AG08396 (cell line): ENCODE data around the gene MGAT5.
"Not testable (repeated sequence)": the region's sequence is repeated elsewhere in the genome, so short reads cannot be mapped to it uniquely, and the experiment has no call there.

ENCODE experiments used
- DNase-seq: peaks from one replicate; pipeline ENCODE4 v3.0.0; 2012; ENCODE audit warnings: low spot score, mixed read lengths

MGAT5 gene

DNA sequence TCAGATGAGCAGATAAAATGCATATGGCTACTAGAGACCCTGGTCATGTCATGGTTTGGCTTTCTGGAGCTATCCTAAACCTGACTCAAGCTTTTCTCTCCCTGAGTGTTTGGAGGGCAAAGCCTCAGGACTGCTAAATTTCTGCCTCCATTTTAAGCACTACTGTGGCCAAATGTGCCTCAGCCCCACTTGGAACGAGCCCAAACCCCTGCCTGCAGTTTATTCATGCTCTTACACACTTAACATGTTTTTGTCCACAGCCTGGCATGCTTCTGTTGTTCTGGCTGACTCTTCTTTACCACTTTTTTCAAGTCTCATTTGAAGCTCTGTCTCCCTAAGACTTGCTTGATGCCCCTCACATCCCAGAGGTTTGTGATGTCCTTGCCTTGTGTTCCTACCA is 24.7 kb downstream of the MGAT5 start:
- DNase-seq = no peak

- DNase-seq = no peak
These were observed 25.5 kb downstream of the MGAT5 start for GRCh38 chr2:134279417-134279816.

DNA sequence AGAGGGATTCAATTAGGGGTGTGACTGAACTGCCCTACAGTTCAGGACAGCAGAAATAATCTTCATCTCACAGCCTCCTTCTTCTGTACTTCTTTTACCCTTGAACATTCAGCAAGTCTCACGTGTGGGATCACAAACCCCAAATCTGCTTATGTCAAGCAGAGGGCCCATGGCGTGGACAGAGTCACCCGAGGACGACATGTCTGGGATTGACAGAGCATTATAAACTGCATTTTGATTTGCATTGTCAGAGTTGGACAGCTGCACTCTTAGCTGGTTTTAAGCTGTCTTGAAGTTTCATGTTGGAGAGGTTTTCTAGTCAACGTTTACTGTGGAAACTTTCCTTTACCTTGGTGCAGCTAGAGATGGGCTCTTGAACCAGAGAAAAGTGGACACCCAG is 26.4 kb downstream of the MGAT5 start:
- no peak for DNase-seq

- no peak for DNase-seq
These were observed 26.9 kb downstream of the MGAT5 start for GRCh38 chr2:134280726-134281125.

- DNase-seq = no peak
These were observed 28.0 kb downstream of the MGAT5 start for GRCh38 chr2:134281815-134282419.

DNA sequence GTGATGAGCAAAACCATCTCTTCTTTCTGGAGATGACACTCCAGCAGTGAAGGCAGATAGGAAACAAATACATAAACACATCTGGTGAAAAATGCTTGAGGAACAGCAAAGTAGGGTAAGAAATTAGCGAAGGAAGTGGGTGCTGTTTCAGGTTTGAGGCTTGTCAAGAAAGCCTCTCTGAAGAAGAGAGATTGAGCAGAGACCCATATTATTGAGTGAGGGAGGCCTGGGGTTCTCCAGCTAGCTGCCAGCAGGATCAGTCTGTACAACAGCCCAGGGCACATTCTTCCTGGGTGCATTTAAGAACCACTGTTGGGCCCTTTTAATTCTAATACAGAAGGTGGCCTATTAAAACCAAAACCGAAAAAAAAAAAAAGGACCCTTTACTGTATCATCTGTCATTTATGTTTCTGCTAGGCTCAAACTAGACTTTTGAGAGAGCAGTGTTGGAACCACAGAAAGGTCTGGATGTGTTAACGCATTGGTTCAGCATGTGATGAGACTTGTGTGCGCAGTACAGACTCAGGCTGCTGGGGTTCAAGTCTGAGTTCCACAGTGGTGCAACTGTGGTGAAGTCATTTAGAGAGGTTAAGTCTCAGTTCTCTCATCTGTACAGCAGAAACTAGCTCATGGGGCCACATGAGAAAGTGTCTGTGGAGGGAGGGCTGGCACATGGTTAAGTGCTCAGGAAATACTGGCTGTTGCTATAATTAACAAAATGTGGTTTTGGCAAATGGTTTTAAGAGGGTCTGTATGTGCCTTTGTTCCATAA is 28.9 kb downstream of the MGAT5 start:
- DNase-seq = no peak

GRCh38 chr2:134283661-134284060 is 29.8 kb downstream of the MGAT5 start:
- no peak for DNase-seq

GRCh38 chr2:134284119-134284670 is 30.3 kb downstream of the MGAT5 start:
- DNase-seq = peak; percentile 17

DNA sequence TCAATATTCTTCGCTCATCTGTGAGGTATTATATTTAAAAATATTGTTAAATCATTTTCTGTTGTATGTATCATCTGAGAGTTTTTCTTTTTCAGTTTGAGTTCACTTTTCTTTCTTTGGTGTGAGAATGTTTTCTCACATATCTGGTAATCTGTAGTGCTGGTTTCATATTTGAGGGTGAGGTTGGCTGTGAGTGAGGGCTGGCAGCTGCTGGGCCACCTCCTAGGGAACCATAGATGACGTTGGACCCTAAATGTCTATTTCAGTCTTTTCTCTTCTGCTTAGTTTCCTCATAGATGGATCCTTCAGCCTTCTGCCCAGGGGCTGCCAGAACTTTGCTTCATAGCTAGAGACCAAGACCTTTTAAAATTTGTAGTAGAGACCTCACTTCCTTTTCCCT is 33.5 kb downstream of the MGAT5 start:
- no peak for DNase-seq

- DNase-seq = no peak
These were observed 34.9 kb downstream of the MGAT5 start for GRCh38 chr2:134288814-134289213.

GRCh38 chr2:134289225-134289624 is 35.4 kb downstream of the MGAT5 start:
- DNase-seq = no peak

DNA sequence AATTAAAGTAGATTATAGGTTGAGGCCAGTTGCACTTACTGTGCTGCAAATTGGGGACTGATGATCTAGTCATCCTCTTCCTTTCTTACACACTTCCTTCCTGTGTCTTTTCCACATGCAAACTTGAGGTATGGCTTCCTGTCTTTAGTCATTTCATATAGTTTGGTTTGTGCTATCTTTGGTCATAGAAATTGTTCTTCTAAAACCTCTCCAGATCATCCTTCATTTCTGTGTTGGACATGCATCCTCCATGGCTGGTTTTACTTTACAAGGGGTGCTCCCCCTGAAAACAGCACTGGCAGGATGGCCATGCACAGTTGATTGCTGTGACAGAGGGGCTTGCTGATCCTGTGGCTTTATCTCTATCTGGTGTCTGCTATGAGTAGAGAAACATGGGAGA is 36.5 kb downstream of the MGAT5 start:
- DNase-seq = no peak

DNA sequence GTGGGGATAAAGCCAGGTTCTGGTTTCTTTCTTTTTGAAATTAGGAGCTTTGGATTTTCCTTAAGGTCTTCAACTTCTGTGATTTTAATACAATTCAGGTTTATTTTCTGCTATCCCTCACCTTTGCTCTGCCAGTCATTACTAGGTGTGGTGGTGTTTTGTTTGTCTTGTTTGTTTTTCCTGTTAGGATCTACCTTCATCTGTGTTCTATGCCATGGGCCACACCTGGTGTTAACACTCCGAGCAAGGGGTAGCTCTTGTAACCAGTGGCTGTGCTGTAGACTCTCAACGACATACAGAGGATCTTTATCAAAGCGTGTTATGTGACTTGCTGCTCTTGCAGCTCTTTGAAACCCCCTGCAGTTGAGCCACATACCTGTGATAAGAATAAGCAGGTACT is 38.6 kb downstream of the MGAT5 start:
- no peak for DNase-seq

GRCh38 chr2:134293719-134294537 is 40.1 kb downstream of the MGAT5 start:
- DNase-seq = no peak

GRCh38 chr2:134294598-134294997 is 40.7 kb downstream of the MGAT5 start:
- not testable (repeated sequence) for DNase-seq

GRCh38 chr2:134295441-134295840 is 41.6 kb downstream of the MGAT5 start:
- DNase-seq = no peak

GRCh38 chr2:134296301-134296700 is 42.4 kb downstream of the MGAT5 start:
- no peak for DNase-seq

- DNase-seq = no peak
These were observed 45.5 kb downstream of the MGAT5 start for GRCh38 chr2:134299334-134299733.

DNA sequence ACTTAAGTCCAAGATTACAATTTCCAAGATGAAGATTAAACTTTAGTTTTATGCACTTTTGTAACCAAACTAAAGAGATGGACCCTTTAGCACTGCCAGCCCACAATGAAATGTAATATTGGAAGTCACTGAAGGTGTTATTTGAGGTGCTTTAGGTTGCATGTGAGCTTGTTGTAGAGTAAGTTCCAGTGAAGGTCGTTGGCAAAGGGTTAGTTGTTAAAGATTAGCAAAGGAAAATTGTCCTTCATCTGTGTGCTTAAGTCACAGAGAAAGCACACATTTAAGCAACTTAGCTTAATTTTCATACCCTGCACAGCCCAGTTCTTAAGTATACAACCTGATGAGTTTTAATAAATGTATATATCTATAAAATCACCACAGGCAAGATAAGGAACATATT is 46.7 kb downstream of the MGAT5 start:
- no peak for DNase-seq

- DNase-seq = no peak
These were observed 47.4 kb downstream of the MGAT5 start for GRCh38 chr2:134301099-134301927.

GRCh38 chr2:134301928-134302260 is 48.0 kb downstream of the MGAT5 start:
- no peak for DNase-seq
